HepG2 (cell line): Measurements from ENCODE around the gene SYNPR. TPM values are rescaled to one million over a fixed set of nuclear protein-coding genes. Genes with fewer than 3 reads are reported as not detected.
A peak's percentile ranks its signal among the peaks of the same experiment; 100 is the strongest.

Source experiments
- ATAC-seq: fragments of 200-7000 bp; cut with Tn5 transposase; 3 replicates; pipeline ENCODE4 v1.9.1; 2020; ENCODE audit warnings: mild to moderate bottlenecking, moderate library complexity
- BruUV-seq: library from RNA; stranded (reverse); fragments of 400-500 nt; replicated peaks from 2 replicates; lab custom pipeline; 2021; lab: Mats Ljungman, UMichigan
- CTCF ChIA-PET: fragments of 300-600 bp; formaldehyde crosslinking; extraction: SDS; loops from one replicate; lab custom pipeline; 2021; ENCODE audit warnings: low total read pairs, inconsistent platforms, low intra/inter-chr PET ratio; lab: Yijun Ruan, JAX
- POLR2A ChIA-PET: fragments of 350-600 bp; sonication (Branson Sonifier 250); formaldehyde crosslinking; loops from one replicate; lab custom pipeline; 2020; ENCODE audit warnings: antibody characterized with exemption, inconsistent platforms; lab: Yijun Ruan, JAX
- DNase-seq: peaks from one replicate; pipeline ENCODE4 v3.0.0-alpha.2; 2015; ENCODE audit warnings: low spot score
- FAIRE-seq: peaks from 3 replicates; lab custom pipeline; 2011; peaks lifted over from hg19 to GRCh38; lab: Jason Lieb, UNC
- H2AFZ ChIP-seq: one replicate; pipeline ENCODE4 v1.6.1; 2011; ENCODE audit warnings: low read length, inconsistent platforms
- H3K27ac ChIP-seq: fragments of 300-600 bp; 3 replicates; pipeline ENCODE4 v1.8.0; 2011; ENCODE audit warnings: mixed run types, mild to moderate bottlenecking, mixed read lengths, low read length, inconsistent platforms; ENCODE audit not compliant: insufficient read depth; ENCODE audit errors: extremely low read length
- H3K27me3 ChIP-seq, 2 experiments: fragments of 200-600 bp in 1 of 2; 2 replicates in 1 of 2; 3 replicates in 1 of 2; pipeline versions ENCODE4 v1.6.0 to v1.8.0; 2011; ENCODE audit warnings: low read length in 2 of 2, mild to moderate bottlenecking in 2 of 2, moderate library complexity in 2 of 2, inconsistent platforms in 1 of 2; ENCODE audit not compliant: insufficient read depth in 2 of 2, control insufficient read depth in 1 of 2
- H3K36me3 ChIP-seq, 2 experiments: fragments of 200-600 bp in 1 of 2; replicated peaks in 1 of 2; 2 replicates in 1 of 2; 3 replicates in 1 of 2; pipeline versions ENCODE4 v1.5.1 to v1.8.0; 2011; ENCODE audit warnings: low read length in 2 of 2, inconsistent platforms in 1 of 2; ENCODE audit not compliant: insufficient read depth in 2 of 2, control insufficient read depth in 1 of 2
- H3K4me1 ChIP-seq: 2 replicates; pipeline ENCODE4 v1.5.1; 2012; ENCODE audit warnings: low read length, inconsistent platforms; ENCODE audit not compliant: insufficient read depth
- H3K4me2 ChIP-seq: 2 replicates; pipeline ENCODE4 v1.6.0; 2011; ENCODE audit warnings: low read depth, low read length, inconsistent platforms
- H3K4me3 ChIP-seq, 3 experiments: fragments of 200-600 bp in 1 of 3; sonication (generic), shearing (Covaris generic) in 1 of 3; replicated peaks in 1 of 3; 2 replicates each; pipeline ENCODE4 v1.5.1; 2011 to 2016; ENCODE audit warnings: low read length in 3 of 3, inconsistent platforms in 2 of 3, low read depth in 2 of 3, mild to moderate bottlenecking in 2 of 3, control low read depth in 1 of 3, mixed read lengths in 1 of 3; ENCODE audit not compliant: insufficient read depth in 1 of 3
- H3K79me2 ChIP-seq: one replicate; pipeline ENCODE4 v1.6.1; 2011; ENCODE audit warnings: low read length, inconsistent platforms; ENCODE audit not compliant: insufficient read depth
- H3K9ac ChIP-seq: 2 replicates; pipeline ENCODE4 v1.6.0; 2011; ENCODE audit warnings: mild to moderate bottlenecking, low read depth, low read length, inconsistent platforms; ENCODE audit not compliant: insufficient read depth
- H3K9me3 ChIP-seq: 2 replicates; pipeline ENCODE4 v1.5.1; 2012; ENCODE audit warnings: mild to moderate bottlenecking, low read length
- H4K20me1 ChIP-seq: 2 replicates; pipeline ENCODE4 v1.6.0; 2011; ENCODE audit warnings: inconsistent platforms, mild to moderate bottlenecking, low read length, moderate library complexity; ENCODE audit not compliant: insufficient read depth
- TIGD3 ChIP-seq: sonication (generic); formaldehyde crosslinking; IDR thresholded peaks from 2 replicates; pipeline ENCODE4 v1.5.1; 2020; ENCODE audit warnings: mild to moderate bottlenecking, missing genetic modification reagents, borderline replicate concordance
- ZNF788 ChIP-seq: sonication (generic); formaldehyde crosslinking; IDR thresholded peaks from 2 replicates; pipeline ENCODE4 v1.5.0; 2020; ENCODE audit warnings: mild to moderate bottlenecking, missing genetic modification reagents, borderline replicate concordance
- WGBS: methylation state at CpG from one replicate; pipeline ENCODE4 v1.1.6; 2017; ENCODE audit warnings: low lambda C conversion rate; 5-methylcytosine and 5-hydroxymethylcytosine counted together
- in situ Hi-C: cut with HindIII; loops from 2 replicates; pipeline ENCODE4 v1.10.0; 2017; ENCODE audit warnings: low pct_unique_long_range_greater_than_20kb; ENCODE audit not compliant: extremely low pct_ligation_motif_present
- intact Hi-C: fragments of 100-400 bp; cut with micrococcal nuclease; formaldehyde crosslinking; loops from one replicate; pipeline ENCODE4 v1.10.0; 2022; ENCODE audit not compliant: unreplicated experiment
- polyA plus RNA-seq, 8 experiments: library from polyadenylated mRNA; depleted of rRNA in 3 of 8; stranded (reverse) in 7 of 8; unstranded in 1 of 8; fragments of >200 nt; fragmentation: Illumina TruSeq in 4 of 8; extraction: Trizol in 4 of 8; gene quantifications; 2 replicates each; pipeline versions ENCODE4 v1.2.1 to v1.2.3, GENCODE V29; 2011 to 2016; ENCODE audit warnings: low read depth in 4 of 8, missing spikeins in 1 of 8, mixed read lengths in 1 of 8; ENCODE audit not compliant: insufficient read depth in 1 of 8
- total RNA-seq, 5 experiments: library from RNA; depleted of rRNA; stranded (reverse); fragments of >200 nt; fragmentation: Illumina TruSeq; extraction: Trizol; gene quantifications; 2 replicates each; pipeline ENCODE4 v1.2.3, GENCODE V29; 2016; ENCODE audit warnings: low read depth in 1 of 5
- TF ChIP-seq, protein P1 (sequence below): sonication (generic); formaldehyde crosslinking; IDR thresholded peaks from 2 replicates; pipeline ENCODE4 v1.4.0; 2020; ENCODE audit warnings: missing genetic modification reagents

The SYNPR gene
- total and polyA plus RNA-seq, 2 of the 13 experiments (the other 11 are each of a cell fraction or from before 2014, with no cell fraction given), result 0.04 TPM; not detected in 1

DNA sequence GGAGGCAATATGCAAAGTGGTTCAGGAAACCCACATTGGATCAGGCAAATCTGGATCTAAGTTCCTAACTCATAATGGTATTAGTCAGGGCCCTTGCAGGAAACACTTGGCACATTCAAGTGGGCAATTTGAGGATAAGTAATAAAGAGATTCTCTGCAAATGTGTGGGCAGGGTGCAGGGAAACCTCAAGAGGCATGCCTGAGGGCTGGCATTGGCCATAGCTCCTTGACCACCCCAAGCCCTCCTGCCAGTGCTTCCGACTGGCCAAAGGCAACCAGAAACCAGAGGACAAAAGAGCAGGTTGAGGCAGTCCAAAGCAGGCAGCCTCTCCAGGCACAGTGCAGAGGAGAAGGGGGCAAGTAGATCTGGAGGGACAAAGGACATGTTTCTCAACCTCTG is 243.5 kb downstream of the SYNPR start:
- H3K27ac ChIP-seq, result no peak overlapping the region
- ChIA-PET CTCF (no interaction called here), POLR2A (no interaction called here)
- no peaks in the 10 kb centered on the region for H3K79me2 ChIP-seq
- ATAC-seq, result no peak
- in situ Hi-C loops (no loop called here), intact Hi-C loops (no loop called here)
- no peak for TF ChIP-seq ZNF788 (CRISPR knock-in tag)
- no peaks in the 10 kb centered on the region for H3K9me3 ChIP-seq
- H3K36me3 ChIP-seq, result no peaks in the 10 kb centered on the region
- no peaks in the 10 kb centered on the region for H4K20me1 ChIP-seq
- no peak for DNase-seq
- H3K27me3 ChIP-seq, result no peaks in the 10 kb centered on the region
- FAIRE-seq, result no peak
- BruUV-seq, result no TSS peak
- no peak overlapping the region for H3K4me3 ChIP-seq
- no peak overlapping the region for H3K4me2 ChIP-seq
- H3K4me1 ChIP-seq, result no peaks in the 10 kb centered on the region
- H2AFZ ChIP-seq, result no peak overlapping the region
- 0% methylated on average over 1 of the region's 1 CpG for WGBS
- H3K9ac ChIP-seq, result no peak overlapping the region

GRCh38 chr3:63523100-63523499 is 245.0 kb downstream of the SYNPR start:
- ChIA-PET CTCF (no interaction called here), POLR2A (no interaction called here)
- Histone ChIP-seq H3K27me3 (no peaks in the 10 kb centered on the region), H3K27ac (no peak overlapping the region), H2AFZ (no peak overlapping the region), H3K79me2 (no peaks in the 10 kb centered on the region), H3K9me3 (no peaks in the 10 kb centered on the region), H3K4me3 (no peak overlapping the region), H3K4me1 (no peaks in the 10 kb centered on the region), H3K4me2 (no peak overlapping the region), H3K9ac (no peak overlapping the region), H4K20me1 (no peaks in the 10 kb centered on the region), H3K36me3 (no peaks in the 10 kb centered on the region)
- WGBS, result 19% methylated on average over 2 of the region's 5 CpGs
- FAIRE-seq (no peak), DNase-seq (no peak), ATAC-seq (no peak)
- no TSS peak for BruUV-seq
- intact Hi-C loops, result no loop called here
- TF ChIP-seq, protein P1, sequence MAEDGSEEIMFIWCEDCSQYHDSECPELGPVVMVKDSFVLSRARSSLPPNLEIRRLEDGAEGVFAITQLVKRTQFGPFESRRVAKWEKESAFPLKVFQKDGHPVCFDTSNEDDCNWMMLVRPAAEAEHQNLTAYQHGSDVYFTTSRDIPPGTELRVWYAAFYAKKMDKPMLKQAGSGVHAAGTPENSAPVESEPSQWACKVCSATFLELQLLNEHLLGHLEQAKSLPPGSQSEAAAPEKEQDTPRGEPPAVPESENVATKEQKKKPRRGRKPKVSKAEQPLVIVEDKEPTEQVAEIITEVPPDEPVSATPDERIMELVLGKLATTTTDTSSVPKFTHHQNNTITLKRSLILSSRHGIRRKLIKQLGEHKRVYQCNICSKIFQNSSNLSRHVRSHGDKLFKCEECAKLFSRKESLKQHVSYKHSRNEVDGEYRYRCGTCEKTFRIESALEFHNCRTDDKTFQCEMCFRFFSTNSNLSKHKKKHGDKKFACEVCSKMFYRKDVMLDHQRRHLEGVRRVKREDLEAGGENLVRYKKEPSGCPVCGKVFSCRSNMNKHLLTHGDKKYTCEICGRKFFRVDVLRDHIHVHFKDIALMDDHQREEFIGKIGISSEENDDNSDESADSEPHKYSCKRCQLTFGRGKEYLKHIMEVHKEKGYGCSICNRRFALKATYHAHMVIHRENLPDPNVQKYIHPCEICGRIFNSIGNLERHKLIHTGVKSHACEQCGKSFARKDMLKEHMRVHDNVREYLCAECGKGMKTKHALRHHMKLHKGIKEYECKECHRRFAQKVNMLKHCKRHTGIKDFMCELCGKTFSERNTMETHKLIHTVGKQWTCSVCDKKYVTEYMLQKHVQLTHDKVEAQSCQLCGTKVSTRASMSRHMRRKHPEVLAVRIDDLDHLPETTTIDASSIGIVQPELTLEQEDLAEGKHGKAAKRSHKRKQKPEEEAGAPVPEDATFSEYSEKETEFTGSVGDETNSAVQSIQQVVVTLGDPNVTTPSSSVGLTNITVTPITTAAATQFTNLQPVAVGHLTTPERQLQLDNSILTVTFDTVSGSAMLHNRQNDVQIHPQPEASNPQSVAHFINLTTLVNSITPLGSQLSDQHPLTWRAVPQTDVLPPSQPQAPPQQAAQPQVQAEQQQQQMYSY (CRISPR knock-in tag), result peak; percentile 83
- no peak for TF ChIP-seq TIGD3 (CRISPR knock-in tag)
- in situ Hi-C loops, result no loop called here
